Measurements from ENCODE around the gene TRAF1.

TRAF1 gene

DNA sequence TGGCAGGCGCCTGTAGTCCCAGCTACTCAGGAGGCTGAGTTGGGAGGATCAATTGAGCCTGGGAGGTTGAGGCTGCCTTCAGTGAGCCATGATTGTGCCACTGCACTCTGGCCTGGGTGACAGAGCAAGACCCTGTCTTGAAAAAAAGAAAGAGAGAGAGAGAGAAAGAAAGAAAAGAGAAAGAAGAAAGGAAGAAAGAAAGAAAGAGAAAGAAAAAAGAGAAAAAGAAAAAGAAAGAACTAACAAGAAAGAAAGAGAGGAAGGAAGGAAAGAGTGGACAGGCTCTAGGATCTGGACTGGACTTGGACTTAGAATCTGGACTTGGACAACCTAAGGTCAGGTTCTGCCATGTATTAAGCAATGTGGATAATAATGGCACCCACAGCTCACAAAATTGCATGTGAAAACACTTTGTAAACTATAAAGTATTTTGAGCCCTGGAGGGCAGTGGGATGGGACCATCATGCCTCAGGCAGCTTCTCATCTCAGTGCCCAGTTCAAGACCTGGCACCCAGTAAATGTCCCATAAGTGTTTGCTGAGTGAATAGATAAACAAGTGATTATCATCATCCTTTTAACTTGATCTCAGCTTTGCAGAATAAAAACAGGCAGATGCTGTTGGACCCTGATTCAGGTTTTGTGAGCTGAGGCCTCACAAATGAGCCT, 36.9 kb downstream of the TRAF1 start:
- TF ChIP-seq, protein P1, sequence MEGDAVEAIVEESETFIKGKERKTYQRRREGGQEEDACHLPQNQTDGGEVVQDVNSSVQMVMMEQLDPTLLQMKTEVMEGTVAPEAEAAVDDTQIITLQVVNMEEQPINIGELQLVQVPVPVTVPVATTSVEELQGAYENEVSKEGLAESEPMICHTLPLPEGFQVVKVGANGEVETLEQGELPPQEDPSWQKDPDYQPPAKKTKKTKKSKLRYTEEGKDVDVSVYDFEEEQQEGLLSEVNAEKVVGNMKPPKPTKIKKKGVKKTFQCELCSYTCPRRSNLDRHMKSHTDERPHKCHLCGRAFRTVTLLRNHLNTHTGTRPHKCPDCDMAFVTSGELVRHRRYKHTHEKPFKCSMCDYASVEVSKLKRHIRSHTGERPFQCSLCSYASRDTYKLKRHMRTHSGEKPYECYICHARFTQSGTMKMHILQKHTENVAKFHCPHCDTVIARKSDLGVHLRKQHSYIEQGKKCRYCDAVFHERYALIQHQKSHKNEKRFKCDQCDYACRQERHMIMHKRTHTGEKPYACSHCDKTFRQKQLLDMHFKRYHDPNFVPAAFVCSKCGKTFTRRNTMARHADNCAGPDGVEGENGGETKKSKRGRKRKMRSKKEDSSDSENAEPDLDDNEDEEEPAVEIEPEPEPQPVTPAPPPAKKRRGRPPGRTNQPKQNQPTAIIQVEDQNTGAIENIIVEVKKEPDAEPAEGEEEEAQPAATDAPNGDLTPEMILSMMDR (IDR thresholded peaks at IDR 0.05; ENCODE audit: insufficient read depth, low read depth, low read length, missing control alignments), result no peak
- no peak for DNase-seq (ENCODE audit: low read depth)
- no peak overlapping the region for H3K4me3 ChIP-seq (ENCODE audit: low read length)

DNA sequence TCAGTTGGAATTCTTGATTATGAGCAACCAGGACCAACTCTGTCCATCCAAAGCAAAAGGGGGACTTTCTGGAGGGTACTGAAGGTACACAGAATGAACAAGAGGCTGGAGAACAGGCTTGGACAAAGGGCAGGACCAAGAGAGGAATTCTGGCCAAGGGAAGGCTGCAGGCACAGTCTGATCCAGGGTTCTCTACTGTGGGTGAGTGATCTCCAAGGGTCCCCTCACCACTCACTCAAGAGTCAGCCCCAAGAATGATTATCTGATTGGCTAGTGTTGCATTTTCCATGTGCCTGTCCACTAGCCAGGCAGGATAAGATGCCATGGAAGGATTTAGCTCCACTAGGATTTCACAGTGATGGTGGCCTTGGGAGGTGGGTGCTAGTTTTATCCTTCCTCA, 38.0 kb downstream of the TRAF1 start:
- TF ChIP-seq, protein P1 (IDR thresholded peaks at IDR 0.05; ENCODE audit: insufficient read depth, low read depth, low read length, missing control alignments), result no peak
- H3K4me3 ChIP-seq (ENCODE audit: low read length), result no peak overlapping the region
- no peak for DNase-seq (ENCODE audit: low read depth)

DNA sequence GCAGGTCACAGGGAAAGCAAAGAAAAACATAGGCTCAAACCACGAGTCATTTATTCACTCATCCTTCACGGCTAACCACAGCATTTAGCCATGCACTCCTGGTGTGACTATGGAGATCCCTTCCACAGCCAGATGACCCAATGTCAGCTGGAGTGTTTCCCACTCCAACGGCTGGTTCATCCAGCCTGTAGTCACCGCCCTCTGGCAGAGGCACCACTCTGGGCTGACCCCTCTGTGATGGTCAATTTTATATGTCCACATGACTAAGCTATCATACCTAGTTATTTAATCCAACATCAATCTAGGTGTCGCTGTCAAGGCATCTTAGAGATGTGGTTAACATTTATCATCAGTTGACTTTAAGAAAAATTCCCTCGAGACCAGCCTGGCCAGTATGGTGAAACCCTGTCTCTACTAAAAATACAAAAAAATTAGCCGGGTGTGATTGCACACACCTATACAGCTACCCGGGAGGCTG, 40.1 kb downstream of the TRAF1 start:
- DNase-seq (ENCODE audit: low read depth), result no peak
- no peak overlapping the region for H3K4me3 ChIP-seq (ENCODE audit: low read length)
- TF ChIP-seq, protein P1 (IDR thresholded peaks at IDR 0.05; ENCODE audit: insufficient read depth, low read depth, low read length, missing control alignments), result no peak

DNA sequence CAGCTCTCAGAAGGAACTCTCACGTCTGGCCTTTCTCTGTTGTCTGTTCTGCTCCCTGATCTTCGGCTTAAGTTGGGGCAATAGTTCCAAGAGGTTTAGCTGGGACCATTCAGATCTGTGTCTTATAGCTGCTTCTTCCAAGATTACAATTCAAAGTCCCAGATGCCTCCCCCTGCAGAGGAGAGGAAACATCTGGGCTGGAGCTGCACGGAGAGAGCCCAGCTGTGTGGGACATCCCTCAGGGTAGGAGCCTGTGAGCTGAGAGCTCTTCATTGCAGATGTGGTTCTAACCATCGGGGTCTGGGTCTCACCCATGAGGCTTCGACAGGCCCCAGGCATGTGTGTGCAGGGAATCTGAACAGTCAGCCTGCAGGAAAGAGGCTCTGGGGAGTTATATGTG, 40.6 kb downstream of the TRAF1 start:
- TF ChIP-seq, protein P1 (IDR thresholded peaks at IDR 0.05; ENCODE audit: insufficient read depth, low read depth, low read length, missing control alignments), result no peak
- no peak overlapping the region for H3K4me3 ChIP-seq (ENCODE audit: low read length)
- DNase-seq (ENCODE audit: low read depth), result no peak

DNA sequence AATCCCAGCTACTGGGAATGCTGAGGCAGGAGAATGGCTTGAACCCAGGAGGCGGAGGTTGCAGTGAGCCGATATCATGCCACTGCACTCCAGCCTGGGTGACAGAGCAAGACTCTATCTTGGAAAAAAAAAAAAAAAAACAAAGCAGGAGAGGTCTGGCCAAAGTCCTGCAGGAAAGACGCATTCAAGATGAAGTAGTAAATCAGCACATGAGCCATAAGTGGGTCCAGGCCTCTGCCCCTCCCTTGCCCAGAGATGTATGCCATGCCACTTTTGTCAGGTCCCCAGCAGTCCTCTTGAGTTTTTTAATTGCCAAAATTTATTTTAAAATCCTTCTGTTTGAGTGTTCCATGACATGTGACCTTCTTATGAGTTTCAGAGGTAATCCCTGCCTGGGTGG, 41.1 kb downstream of the TRAF1 start:
- DNase-seq (ENCODE audit: low read depth), result no peak
- no peak overlapping the region for H3K4me3 ChIP-seq (ENCODE audit: low read length)
- TF ChIP-seq, protein P1 (IDR thresholded peaks at IDR 0.05; ENCODE audit: insufficient read depth, low read depth, low read length, missing control alignments), result no peak

DNA sequence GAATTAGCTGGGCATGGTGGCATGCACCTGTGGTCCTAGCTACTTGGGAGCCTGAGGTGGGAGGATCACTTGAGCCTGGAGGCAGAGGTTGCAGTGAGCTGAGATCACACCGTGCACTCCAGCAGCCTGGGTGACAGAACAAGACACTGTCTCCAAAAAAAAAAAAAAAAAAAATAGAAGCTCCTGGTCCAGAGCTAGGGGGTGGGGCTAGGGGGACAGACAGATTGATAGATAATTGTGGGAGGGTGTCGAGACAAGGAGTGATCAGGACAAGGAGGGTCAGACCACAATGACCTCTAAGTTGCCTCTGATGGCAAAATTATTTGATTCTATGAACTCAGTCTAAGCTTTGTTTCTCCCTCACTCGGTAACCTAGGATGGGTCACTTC, 43.0 kb downstream of the TRAF1 start:
- TF ChIP-seq, protein P1 (IDR thresholded peaks at IDR 0.05; ENCODE audit: insufficient read depth, low read depth, low read length, missing control alignments), result no peak
- no peak overlapping the region for H3K4me3 ChIP-seq (ENCODE audit: low read length)
- DNase-seq (ENCODE audit: low read depth), result no peak
